Measurements from ENCODE around the gene PSMB9. TPM values are rescaled to one million over a fixed set of nuclear protein-coding genes. Genes with fewer than 3 reads are reported as not detected.

Gene PSMB9
- total and polyA plus RNA-seq, 2 experiments from 2014 or later = 5.1 to 12.3 TPM

DNA sequence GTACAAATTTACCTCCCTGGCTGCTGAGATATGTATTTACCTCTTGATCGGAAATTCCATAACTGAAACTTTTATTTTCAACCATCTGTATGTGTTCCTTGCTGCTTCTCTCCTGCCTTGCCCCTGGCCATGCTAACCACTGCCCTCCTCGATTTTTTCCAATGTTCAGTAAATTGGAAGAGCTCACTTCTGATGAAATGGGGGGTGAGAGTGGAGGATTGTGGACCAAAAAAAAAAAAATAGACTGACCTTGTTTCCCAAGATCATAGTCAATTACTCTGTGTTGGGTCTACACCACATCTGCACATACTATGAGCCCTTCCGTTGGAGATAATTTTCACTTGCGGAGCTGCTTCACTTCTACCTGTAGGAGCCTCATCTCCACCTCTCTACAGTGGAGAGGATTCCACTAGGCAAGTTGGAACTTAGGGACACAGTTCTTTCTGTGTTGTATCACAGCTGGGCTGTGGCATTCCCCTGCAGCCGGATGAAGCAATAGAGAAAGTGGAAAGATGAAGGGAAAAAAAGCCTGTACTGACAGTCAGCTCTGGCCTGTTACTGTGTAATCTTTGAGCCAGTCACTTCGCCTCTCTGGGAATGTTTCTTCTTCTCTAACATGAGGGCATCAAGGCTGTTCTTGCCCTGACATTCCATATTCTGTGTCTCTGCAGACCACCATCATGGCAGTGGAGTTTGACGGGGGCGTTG lies 1.6 kb downstream of the PSMB9 start:
- Histone ChIP-seq H4K20me1 (ENCODE audit: insufficient read depth) (no peaks in the 10 kb centered on the region), H3K9ac (no peak overlapping the region), H3K27ac (no peak overlapping the region), H3K36me3 (ENCODE audit: low read depth) (peaks cover 4% of the 10 kb centered on the region; the same call in 1 of the 2 replicates), H3K4me2 (ENCODE audit: unreplicated experiment) (no peak overlapping the region), H3K4me1 (ENCODE audit: insufficient read depth) (peaks cover 5% of the 10 kb centered on the region; the same call in 1 of the 2 replicates), H3K4me3 (no peak overlapping the region), H3K79me2 (ENCODE audit: insufficient read depth) (peaks cover 14% of the 10 kb centered on the region; the same call in 1 of the 2 replicates), H3K9me2 (ENCODE audit: insufficient read depth) (no peaks in the 10 kb centered on the region), H3K27me3 (replicated peaks; ENCODE audit: insufficient read depth) (no peaks in the 10 kb centered on the region), H3F3A (ENCODE audit: insufficient read depth) (peaks cover 16% of the 10 kb centered on the region), H2AFZ (no peak overlapping the region), H3K9me3 (ENCODE audit: low read depth) (no peaks in the 10 kb centered on the region)
- 96 to 98% methylated on average over 8 of the region's 8 CpGs for WGBS, 2 experiments (ENCODE audit: low coverage in 1 of 2, low lambda C conversion rate in 2 of 2, missing lambda C conversion rate in 2 of 2)
- no peak for DNase-seq
- in situ Hi-C loops (cut with MboI) = no loop called here
- TF ChIP-seq EZH2phosphoT487 (IDR thresholded peaks at IDR 0.05; ENCODE audit: insufficient read depth, low read depth) (no peak), EZH2 (IDR thresholded peaks at IDR 0.05; ENCODE audit: insufficient read depth, poor library complexity, severe bottlenecking) (no peak)

GRCh38 chr6:32857156-32857891 lies 3.3 kb downstream of the PSMB9 start:
- in situ Hi-C loops (cut with MboI) = no loop called here
- H3K4me3 ChIP-seq = no peak overlapping the region
- no peaks in the 10 kb centered on the region for H3K9me2 ChIP-seq (ENCODE audit: insufficient read depth)
- H3K36me3 ChIP-seq (ENCODE audit: low read depth) = no peaks in the 10 kb centered on the region
- H3K27ac ChIP-seq = no peak overlapping the region
- no peak overlapping the region for H3K4me2 ChIP-seq (ENCODE audit: unreplicated experiment)
- peaks cover 1% of the 10 kb centered on the region; the same call in 1 of the 2 replicates for H3K4me1 ChIP-seq (ENCODE audit: insufficient read depth)
- DNase-seq = no peak
- TF ChIP-seq EZH2 (IDR thresholded peaks at IDR 0.05; ENCODE audit: insufficient read depth, poor library complexity, severe bottlenecking) = no peak
- no peak for TF ChIP-seq EZH2phosphoT487 (IDR thresholded peaks at IDR 0.05; ENCODE audit: insufficient read depth, low read depth)
- no peaks in the 10 kb centered on the region for H4K20me1 ChIP-seq (ENCODE audit: insufficient read depth)
- no peak overlapping the region for H3K9ac ChIP-seq
- H2AFZ ChIP-seq = no peak overlapping the region
- no peaks in the 10 kb centered on the region for H3K79me2 ChIP-seq (ENCODE audit: insufficient read depth)
- no peaks in the 10 kb centered on the region for H3K9me3 ChIP-seq (ENCODE audit: low read depth)
- no peaks in the 10 kb centered on the region for H3K27me3 ChIP-seq (replicated peaks; ENCODE audit: insufficient read depth)
- peaks cover 6% of the 10 kb centered on the region for H3F3A ChIP-seq (ENCODE audit: insufficient read depth)
- 85 to 89% methylated on average over 14 of the region's 14 CpGs for WGBS, 2 experiments (ENCODE audit: low coverage in 1 of 2, low lambda C conversion rate in 2 of 2, missing lambda C conversion rate in 2 of 2)

DNA sequence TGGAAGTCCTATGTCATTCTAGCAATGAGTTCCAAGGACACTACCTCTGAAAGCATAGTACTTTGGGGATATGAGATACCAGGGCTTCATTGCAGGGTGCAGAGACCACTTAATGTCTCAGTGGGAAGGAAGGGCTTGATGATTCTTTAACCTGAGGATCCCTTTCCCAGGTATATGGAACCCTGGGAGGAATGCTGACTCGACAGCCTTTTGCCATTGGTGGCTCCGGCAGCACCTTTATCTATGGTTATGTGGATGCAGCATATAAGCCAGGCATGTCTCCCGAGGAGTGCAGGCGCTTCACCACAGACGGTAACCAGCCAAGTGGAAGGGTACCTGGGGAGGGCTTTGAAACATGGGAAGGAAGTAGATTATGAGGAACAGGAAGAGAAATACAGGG lies 4.2 kb downstream of the PSMB9 start:
- Histone ChIP-seq H3K4me1 (ENCODE audit: insufficient read depth) (no peaks in the 10 kb centered on the region), H3K27me3 (replicated peaks; ENCODE audit: insufficient read depth) (no peaks in the 10 kb centered on the region), H3K9me2 (ENCODE audit: insufficient read depth) (no peaks in the 10 kb centered on the region), H3F3A (ENCODE audit: insufficient read depth) (no peaks in the 10 kb centered on the region), H3K36me3 (ENCODE audit: low read depth) (no peaks in the 10 kb centered on the region), H3K27ac (no peak overlapping the region), H3K4me2 (ENCODE audit: unreplicated experiment) (no peak overlapping the region), H3K4me3 (no peak overlapping the region), H3K9me3 (ENCODE audit: low read depth) (no peaks in the 10 kb centered on the region), H4K20me1 (ENCODE audit: insufficient read depth) (no peaks in the 10 kb centered on the region), H3K9ac (no peak overlapping the region), H3K79me2 (ENCODE audit: insufficient read depth) (no peaks in the 10 kb centered on the region), H2AFZ (no peak overlapping the region)
- no peak for DNase-seq
- TF ChIP-seq EZH2phosphoT487 (IDR thresholded peaks at IDR 0.05; ENCODE audit: insufficient read depth, low read depth) (no peak), EZH2 (IDR thresholded peaks at IDR 0.05; ENCODE audit: insufficient read depth, poor library complexity, severe bottlenecking) (no peak)
- in situ Hi-C loops (cut with MboI) = no loop called here
- WGBS, 2 experiments (ENCODE audit: low coverage in 1 of 2, low lambda C conversion rate in 2 of 2, missing lambda C conversion rate in 2 of 2) = 92% methylated on average over 5 of the region's 5 CpGs

- WGBS, 2 experiments (ENCODE audit: low coverage in 1 of 2, low lambda C conversion rate in 2 of 2, missing lambda C conversion rate in 2 of 2) = 88 to 91% methylated on average over 1 of the region's 1 CpG
- H3K9me3 ChIP-seq (ENCODE audit: low read depth) = no peaks in the 10 kb centered on the region
- H3K4me2 ChIP-seq (ENCODE audit: unreplicated experiment) = no peak overlapping the region
- no peak overlapping the region for H3K9ac ChIP-seq
- no peaks in the 10 kb centered on the region for H3K79me2 ChIP-seq (ENCODE audit: insufficient read depth)
- no peaks in the 10 kb centered on the region for H3K4me1 ChIP-seq (ENCODE audit: insufficient read depth)
- H3F3A ChIP-seq (ENCODE audit: insufficient read depth) = no peaks in the 10 kb centered on the region
- no peaks in the 10 kb centered on the region for H3K9me2 ChIP-seq (ENCODE audit: insufficient read depth)
- no peak overlapping the region for H2AFZ ChIP-seq
- H3K27ac ChIP-seq = no peak overlapping the region
- no peaks in the 10 kb centered on the region for H3K27me3 ChIP-seq (replicated peaks; ENCODE audit: insufficient read depth)
- H4K20me1 ChIP-seq (ENCODE audit: insufficient read depth) = no peaks in the 10 kb centered on the region
- H3K4me3 ChIP-seq = no peak overlapping the region
- H3K36me3 ChIP-seq (ENCODE audit: low read depth) = no peaks in the 10 kb centered on the region
- no peak for TF ChIP-seq EZH2phosphoT487 (IDR thresholded peaks at IDR 0.05; ENCODE audit: insufficient read depth, low read depth)
- no peak for TF ChIP-seq EZH2 (IDR thresholded peaks at IDR 0.05; ENCODE audit: insufficient read depth, poor library complexity, severe bottlenecking)
- in situ Hi-C loops (cut with MboI) = no loop called here
- no peak for DNase-seq
Observed at GRCh38 chr6:32860674-32861073, 6.7 kb downstream of the PSMB9 start.

Data from GM23248 (cell line).